Neural progenitor cell (in vitro differentiated cells): ENCODE measurements around the gene DMAP1.

Experiments used
- EZH2 ChIP-seq: fragments of 200-600 bp; sonication (generic); IDR thresholded peaks from 2 replicates; pipeline ENCODE4 v1.6.1; 2017; ENCODE audit warnings: antibody characterized with exemption, mild to moderate bottlenecking, moderate library complexity
- TF ChIP-seq, protein P1 (sequence below): fragments of 200-600 bp; sonication (generic); IDR thresholded peaks from 2 replicates; pipeline ENCODE4 v1.5.1; 2017; ENCODE audit warnings: antibody characterized with exemption, mild to moderate bottlenecking

DNA sequence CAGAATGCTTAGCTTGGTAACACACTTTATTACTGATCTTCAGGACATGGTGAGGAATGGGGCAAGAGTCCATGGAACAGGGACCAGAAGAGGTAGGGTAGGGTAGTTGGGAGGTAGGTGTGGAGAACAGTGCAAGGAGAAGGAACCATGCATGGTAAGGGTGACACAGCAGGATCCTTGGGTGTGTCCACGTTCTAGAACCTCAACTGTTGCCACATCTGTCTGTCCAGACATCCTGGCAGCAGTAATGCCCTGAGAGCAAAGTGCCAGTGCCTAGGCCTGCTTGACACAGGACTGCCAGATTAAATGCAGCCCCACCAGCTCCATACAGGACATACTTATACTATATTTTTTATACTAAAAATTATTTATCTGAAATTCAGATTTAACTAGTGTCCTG lies 13.9 kb downstream of the DMAP1 start:
- TF ChIP-seq, protein P1, sequence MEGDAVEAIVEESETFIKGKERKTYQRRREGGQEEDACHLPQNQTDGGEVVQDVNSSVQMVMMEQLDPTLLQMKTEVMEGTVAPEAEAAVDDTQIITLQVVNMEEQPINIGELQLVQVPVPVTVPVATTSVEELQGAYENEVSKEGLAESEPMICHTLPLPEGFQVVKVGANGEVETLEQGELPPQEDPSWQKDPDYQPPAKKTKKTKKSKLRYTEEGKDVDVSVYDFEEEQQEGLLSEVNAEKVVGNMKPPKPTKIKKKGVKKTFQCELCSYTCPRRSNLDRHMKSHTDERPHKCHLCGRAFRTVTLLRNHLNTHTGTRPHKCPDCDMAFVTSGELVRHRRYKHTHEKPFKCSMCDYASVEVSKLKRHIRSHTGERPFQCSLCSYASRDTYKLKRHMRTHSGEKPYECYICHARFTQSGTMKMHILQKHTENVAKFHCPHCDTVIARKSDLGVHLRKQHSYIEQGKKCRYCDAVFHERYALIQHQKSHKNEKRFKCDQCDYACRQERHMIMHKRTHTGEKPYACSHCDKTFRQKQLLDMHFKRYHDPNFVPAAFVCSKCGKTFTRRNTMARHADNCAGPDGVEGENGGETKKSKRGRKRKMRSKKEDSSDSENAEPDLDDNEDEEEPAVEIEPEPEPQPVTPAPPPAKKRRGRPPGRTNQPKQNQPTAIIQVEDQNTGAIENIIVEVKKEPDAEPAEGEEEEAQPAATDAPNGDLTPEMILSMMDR, result no peak
- TF ChIP-seq EZH2, result no peak
